Melanocyte of skin (primary cell): Measurements from ENCODE around the gene RFWD3. TPM values are rescaled to one million over a fixed set of nuclear protein-coding genes. Genes with fewer than 3 reads are reported as not detected.

Source experiments
- total RNA-seq, 2 donors: library from RNA; depleted of rRNA; stranded (reverse); fragments of >200 nt; gene quantifications; 2 replicates each; pipeline ENCODE4 v1.2.3, GENCODE V29; 2012

RFWD3 gene, protein sequence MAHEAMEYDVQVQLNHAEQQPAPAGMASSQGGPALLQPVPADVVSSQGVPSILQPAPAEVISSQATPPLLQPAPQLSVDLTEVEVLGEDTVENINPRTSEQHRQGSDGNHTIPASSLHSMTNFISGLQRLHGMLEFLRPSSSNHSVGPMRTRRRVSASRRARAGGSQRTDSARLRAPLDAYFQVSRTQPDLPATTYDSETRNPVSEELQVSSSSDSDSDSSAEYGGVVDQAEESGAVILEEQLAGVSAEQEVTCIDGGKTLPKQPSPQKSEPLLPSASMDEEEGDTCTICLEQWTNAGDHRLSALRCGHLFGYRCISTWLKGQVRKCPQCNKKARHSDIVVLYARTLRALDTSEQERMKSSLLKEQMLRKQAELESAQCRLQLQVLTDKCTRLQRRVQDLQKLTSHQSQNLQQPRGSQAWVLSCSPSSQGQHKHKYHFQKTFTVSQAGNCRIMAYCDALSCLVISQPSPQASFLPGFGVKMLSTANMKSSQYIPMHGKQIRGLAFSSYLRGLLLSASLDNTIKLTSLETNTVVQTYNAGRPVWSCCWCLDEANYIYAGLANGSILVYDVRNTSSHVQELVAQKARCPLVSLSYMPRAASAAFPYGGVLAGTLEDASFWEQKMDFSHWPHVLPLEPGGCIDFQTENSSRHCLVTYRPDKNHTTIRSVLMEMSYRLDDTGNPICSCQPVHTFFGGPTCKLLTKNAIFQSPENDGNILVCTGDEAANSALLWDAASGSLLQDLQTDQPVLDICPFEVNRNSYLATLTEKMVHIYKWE
- 10 to 100 TPM; 20.6 to 42.0 TPM for total RNA-seq

DNA sequence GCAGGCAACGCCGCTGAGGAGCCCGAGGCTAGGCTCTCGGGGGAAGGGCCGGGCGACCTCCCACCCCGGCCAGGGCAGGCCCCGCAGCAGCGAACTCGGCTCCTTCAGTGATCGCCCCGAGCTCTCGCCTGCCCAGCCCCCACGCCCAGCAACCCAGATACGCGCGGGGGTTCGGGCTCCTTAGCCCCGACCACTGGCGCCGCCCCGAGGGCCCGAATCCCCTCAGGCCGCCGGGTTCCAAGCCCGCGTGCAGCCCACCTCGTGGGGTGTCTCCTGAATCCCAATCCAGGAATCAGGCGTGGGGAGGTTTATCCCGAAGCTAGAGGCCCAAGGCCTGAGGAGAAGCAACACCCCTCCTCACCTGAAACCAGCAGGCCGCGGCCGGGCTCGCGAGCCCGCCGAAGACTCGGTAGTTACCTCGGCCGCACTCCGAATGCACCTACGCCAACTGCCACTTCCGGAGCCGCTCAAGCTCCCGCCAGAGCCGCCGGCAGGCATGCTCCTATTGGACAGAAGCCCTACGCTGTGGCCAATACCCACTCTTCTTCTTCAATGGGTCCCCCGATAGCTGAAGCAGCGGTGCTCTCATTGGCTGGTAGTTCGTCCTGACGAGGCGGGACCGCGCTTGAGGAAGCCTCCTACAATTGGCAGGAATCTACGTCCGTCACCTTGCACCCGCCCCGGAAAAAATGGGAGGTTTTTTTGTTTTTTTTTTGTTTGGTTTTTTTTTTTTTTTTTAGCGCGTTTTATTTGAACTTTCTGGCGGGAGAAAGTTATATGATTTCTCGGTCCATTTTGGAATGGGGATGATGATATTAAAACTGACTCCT is at the start of gene RFWD3:
Gene RFWD3 (minus strand): TSS at position 453 of the 830 bp plus-strand sequence. CDS start 5,428 bp downstream, outside the sequence.

DNA sequence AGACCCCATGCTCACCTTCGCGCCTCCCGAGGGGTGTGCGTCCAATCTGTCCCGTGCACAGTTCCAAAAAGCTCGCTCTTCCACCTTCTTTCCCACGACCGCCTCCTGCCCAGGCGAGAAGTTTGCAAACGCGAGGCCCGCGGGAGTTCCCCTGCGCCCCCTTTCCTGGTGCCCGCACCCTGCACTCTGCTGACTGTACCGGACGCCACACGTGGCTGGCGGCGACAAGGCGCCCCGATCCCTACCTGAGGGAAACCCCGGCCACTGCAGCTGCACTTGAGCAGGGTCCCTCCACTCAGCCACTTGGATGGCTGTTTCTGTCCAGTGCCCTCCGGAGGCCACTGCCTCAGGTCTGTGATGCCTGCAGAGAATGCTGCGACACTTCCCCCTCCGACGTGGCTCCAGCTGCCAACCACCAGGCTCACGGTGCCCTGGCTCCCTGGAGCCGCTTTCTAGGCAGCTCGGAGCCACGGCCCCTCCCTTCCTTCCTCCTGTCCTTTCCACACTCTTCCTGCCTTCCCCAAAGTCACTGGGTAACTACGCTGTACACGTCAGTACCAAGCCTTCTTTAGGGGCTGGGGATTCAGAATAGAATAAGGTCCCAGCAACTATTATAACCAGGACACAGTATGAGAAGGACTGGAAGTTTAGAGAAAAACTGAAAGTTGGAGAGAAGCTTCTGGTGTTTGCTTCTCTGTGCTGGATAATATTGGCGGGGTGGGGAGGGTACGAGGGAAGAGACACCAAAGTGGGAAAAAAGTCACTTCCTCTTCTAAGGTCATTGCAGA is 34.0 kb upstream of the RFWD3 start, which contains the start of gene MLKL:
Gene MLKL (minus strand): TSS at position 425 of the 788 bp plus-strand sequence. CDS start 5,105 bp downstream, outside the sequence.

DNA sequence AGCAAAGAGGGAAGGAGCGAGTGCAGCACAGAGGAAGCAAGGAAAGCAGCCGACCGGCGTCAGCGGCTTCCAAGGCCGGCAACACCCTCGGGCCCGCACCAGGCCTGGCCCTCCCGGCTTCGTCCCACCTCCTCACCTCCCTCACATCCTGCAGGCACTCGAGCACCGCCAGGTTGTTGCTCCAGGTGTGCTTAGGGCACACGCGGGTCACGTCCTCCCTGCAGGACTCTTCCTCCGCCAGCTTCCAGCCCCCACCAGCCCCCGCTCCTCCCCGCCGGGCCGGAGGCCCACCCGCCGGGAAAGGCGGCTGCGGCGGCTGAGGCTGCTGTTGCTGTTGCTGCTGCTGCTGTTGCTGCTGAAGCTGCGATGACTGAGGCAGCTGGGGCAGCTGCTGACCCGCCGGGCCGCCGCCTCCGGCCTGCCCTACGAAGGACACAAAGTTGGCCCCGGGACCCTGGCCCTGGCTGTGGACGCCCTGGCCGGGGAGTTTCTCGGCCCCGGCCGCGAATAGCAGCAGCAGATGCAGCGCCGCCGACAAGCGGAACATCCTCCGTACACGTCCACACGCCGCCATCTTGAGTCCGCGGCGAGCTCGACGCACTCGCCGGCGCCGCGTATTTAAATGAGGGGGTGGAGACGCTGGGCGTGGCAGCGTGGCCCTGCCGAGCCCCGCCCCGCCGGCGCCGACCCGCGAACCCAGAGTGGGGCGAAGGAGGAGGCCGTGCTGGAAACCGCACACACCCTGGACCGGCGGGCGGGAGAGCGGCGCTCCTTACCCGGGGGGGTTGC is 60.0 kb downstream of the RFWD3 start, which contains the start of gene GLG1:
Gene GLG1 (minus strand): TSS at position 594 of the 789 bp plus-strand sequence. CDS start 20 bp downstream, at position 574.

Other genes with a start within 250 kb of the RFWD3 start
- gene CLEC18B, start 245.4 kb downstream of the RFWD3 start, total RNA-seq, result 1 to 10 TPM in 1 of 2 donors, not detected in 1; 1.0 TPM
- 10 to 100 TPM; 65.7 to 66.3 TPM for gene GLG1, start 59.8 kb downstream of the RFWD3 start, total RNA-seq
- gene MLKL, start 34.0 kb upstream of the RFWD3 start, total RNA-seq, result 10 to 100 TPM; 13.4 to 16.0 TPM
- not detected for gene FA2H, start 107.9 kb upstream of the RFWD3 start, total RNA-seq